KMS-11 (cell line): ENCODE results near the gene CACNA2D2.

Experiments used
- H2AFZ ChIP-seq: fragments of 200-600 bp; sonication (generic); 2 replicates; pipeline ENCODE4 v1.6.1; 2016; ENCODE audit warnings: antibody characterized with exemption, mixed run types, low read depth
- H3K27ac ChIP-seq: fragments of 200-600 bp; sonication (generic); 2 replicates; pipeline ENCODE4 v1.6.1; 2016; ENCODE audit warnings: mild to moderate bottlenecking, mixed run types
- H3K27me3 ChIP-seq: fragments of 200-600 bp; sonication (generic); 2 replicates; pipeline ENCODE4 v1.6.1; 2017; ENCODE audit warnings: mild to moderate bottlenecking, low read depth, mixed run types, moderate library complexity; ENCODE audit not compliant: insufficient read depth
- H3K36me3 ChIP-seq: fragments of 200-600 bp; sonication (generic); 2 replicates; pipeline ENCODE4 v1.6.1; 2017; ENCODE audit warnings: mild to moderate bottlenecking, mixed run types; ENCODE audit not compliant: insufficient read depth
- H3K4me1 ChIP-seq: fragments of 200-600 bp; sonication (generic); 2 replicates; pipeline ENCODE4 v1.6.1; 2016; ENCODE audit warnings: mild to moderate bottlenecking, low read depth, mixed run types; ENCODE audit not compliant: poor library complexity, severe bottlenecking
- H3K4me2 ChIP-seq: fragments of 200-600 bp; sonication (generic); 2 replicates; pipeline ENCODE4 v1.7.0; 2016; ENCODE audit warnings: mild to moderate bottlenecking, mixed run types
- H3K4me3 ChIP-seq: fragments of 200-600 bp; sonication (generic); IDR thresholded peaks from 2 replicates; pipeline ENCODE4 v1.6.1; 2017; ENCODE audit warnings: low read depth, low read length, mixed read lengths; ENCODE audit not compliant: insufficient read depth
- H3K79me2 ChIP-seq: fragments of 200-600 bp; sonication (generic); 2 replicates; pipeline ENCODE4 v1.6.1; 2016; ENCODE audit warnings: low read depth, mixed run types; ENCODE audit not compliant: insufficient read depth
- H3K9ac ChIP-seq: fragments of 200-600 bp; sonication (generic); 2 replicates; pipeline ENCODE4 v1.6.1; 2016; ENCODE audit warnings: mild to moderate bottlenecking, mixed run types
- H4K20me1 ChIP-seq: fragments of 200-600 bp; sonication (generic); 2 replicates; pipeline ENCODE4 v1.6.1; 2016; ENCODE audit warnings: mild to moderate bottlenecking, mixed run types; ENCODE audit not compliant: insufficient read depth
- CTCF ChIP-seq: fragments of 200-600 bp; sonication (generic); conservative IDR thresholded peaks from 2 replicates; pipeline ENCODE4 v1.6.1; 2017; ENCODE audit warnings: low read depth, mild to moderate bottlenecking, antibody characterized with exemption, low read length, moderate library complexity, mixed read lengths

The CACNA2D2 gene

GRCh38 chr3:50316657-50317242 lies 186.7 kb downstream of the CACNA2D2 start:
- no peaks in the 10 kb centered on the region for H3K4me1 ChIP-seq
- H3K36me3 ChIP-seq: no peaks in the 10 kb centered on the region
- H3K9ac ChIP-seq: no peak overlapping the region
- no peak overlapping the region for H3K4me2 ChIP-seq
- no peak overlapping the region for H2AFZ ChIP-seq
- no peak overlapping the region for H3K4me3 ChIP-seq
- H4K20me1 ChIP-seq: no peaks in the 10 kb centered on the region
- H3K27ac ChIP-seq: no peak overlapping the region
- TF ChIP-seq CTCF: no peak
- no peaks in the 10 kb centered on the region for H3K79me2 ChIP-seq
- no peaks in the 10 kb centered on the region for H3K27me3 ChIP-seq

GRCh38 chr3:50314816-50315215 lies 188.6 kb downstream of the CACNA2D2 start:
- Histone ChIP-seq H3K36me3 (no peaks in the 10 kb centered on the region), H3K4me3 (no peak overlapping the region), H2AFZ (no peak overlapping the region), H3K9ac (no peak overlapping the region), H3K27me3 (no peaks in the 10 kb centered on the region), H3K27ac (no peak overlapping the region), H3K79me2 (no peaks in the 10 kb centered on the region), H4K20me1 (no peaks in the 10 kb centered on the region), H3K4me1 (no peaks in the 10 kb centered on the region), H3K4me2 (no peak overlapping the region)
- TF ChIP-seq CTCF: no peak

GRCh38 chr3:50314342-50314741 lies 189.1 kb downstream of the CACNA2D2 start:
- no peaks in the 10 kb centered on the region for H3K36me3 ChIP-seq
- no peaks in the 10 kb centered on the region for H3K27me3 ChIP-seq
- no peak overlapping the region for H2AFZ ChIP-seq
- H4K20me1 ChIP-seq: no peaks in the 10 kb centered on the region
- H3K4me1 ChIP-seq: no peaks in the 10 kb centered on the region
- no peak overlapping the region for H3K4me3 ChIP-seq
- no peak overlapping the region for H3K27ac ChIP-seq
- no peak overlapping the region for H3K9ac ChIP-seq
- no peak overlapping the region for H3K4me2 ChIP-seq
- TF ChIP-seq CTCF: no peak
- no peaks in the 10 kb centered on the region for H3K79me2 ChIP-seq
